PC-9 (cell line): Measurements from ENCODE around the gene TXNRD1. TPM values are rescaled to one million over a fixed set of nuclear protein-coding genes. Genes with fewer than 3 reads are reported as not detected.

Experiments used
- BruUV-seq: library from RNA; stranded (reverse); fragments of 400-500 nt; replicated peaks from 2 replicates; lab custom pipeline; 2021; lab: Mats Ljungman, UMichigan
- CTCF ChIA-PET: fragments of 300-600 bp; sonication (Branson Sonifier 250); formaldehyde crosslinking; loops from one replicate; lab custom pipeline; 2022; ENCODE audit warnings: antibody characterized with exemption; lab: Charles Lee
- POLR2A ChIA-PET: fragments of 300-600 bp; sonication (Branson Sonifier 250); formaldehyde crosslinking; loops from one replicate; lab custom pipeline; 2022; ENCODE audit warnings: antibody characterized with exemption; ENCODE audit not compliant: unreplicated experiment; lab: Charles Lee
- DNase-seq, 2 experiments: peaks; one replicate each; pipeline versions ENCODE4 v3.0.0 to v3.0.0-alpha.2; 2015 to 2022; ENCODE audit warnings: mixed read lengths in 1 of 2
- H2AFZ ChIP-seq: fragments of 200-600 bp; sonication (generic); 2 replicates; pipeline ENCODE4 v1.8.1; 2017; ENCODE audit warnings: antibody characterized with exemption
- H3F3A ChIP-seq: fragments of 200-600 bp; sonication (generic); 2 replicates; pipeline ENCODE4 v1.8.1; 2017; ENCODE audit warnings: antibody characterized with exemption, mild to moderate bottlenecking, low read depth; ENCODE audit not compliant: insufficient read depth
- H3K27ac ChIP-seq: fragments of 200-600 bp; sonication (generic); 2 replicates; pipeline ENCODE4 v1.6.1; 2016; ENCODE audit warnings: mixed run types
- H3K27me3 ChIP-seq: fragments of 200-600 bp; sonication (generic); 2 replicates; pipeline ENCODE4 v1.6.1; 2016; ENCODE audit warnings: low read depth, mixed run types; ENCODE audit not compliant: insufficient read depth
- H3K36me3 ChIP-seq: fragments of 200-600 bp; sonication (generic); 2 replicates; pipeline ENCODE4 v1.6.1; 2016; ENCODE audit warnings: low read depth, mixed run types
- H3K4me1 ChIP-seq: fragments of 200-600 bp; sonication (generic); replicated peaks from 2 replicates; pipeline ENCODE4 v1.6.1; 2016; ENCODE audit warnings: mixed run types; ENCODE audit not compliant: insufficient read depth
- H3K4me2 ChIP-seq: fragments of 200-600 bp; sonication (generic); 2 replicates; pipeline ENCODE4 v1.6.1; 2017; ENCODE audit warnings: mixed run types
- H3K4me3 ChIP-seq: fragments of 200-600 bp; sonication (generic); 2 replicates; pipeline ENCODE4 v1.6.1; 2016; ENCODE audit warnings: mixed run types
- H3K79me2 ChIP-seq: fragments of 200-600 bp; sonication (generic); 2 replicates; pipeline ENCODE4 v1.6.1; 2017; ENCODE audit warnings: low read depth, mixed run types
- H3K9me2 ChIP-seq: fragments of 200-600 bp; sonication (generic); 2 replicates; pipeline ENCODE4 v1.8.1; 2017; ENCODE audit warnings: mild to moderate bottlenecking; ENCODE audit not compliant: insufficient read depth
- H3K9me3 ChIP-seq: fragments of 200-600 bp; sonication (generic); 2 replicates; pipeline ENCODE4 v1.8.1; 2016; ENCODE audit warnings: low read depth; ENCODE audit not compliant: insufficient read depth
- H4K20me1 ChIP-seq: fragments of 200-600 bp; sonication (generic); 2 replicates; pipeline ENCODE4 v1.8.1; 2017; ENCODE audit not compliant: insufficient read depth
- EZH2 ChIP-seq: fragments of 200-600 bp; sonication (generic); IDR thresholded peaks from 2 replicates; pipeline ENCODE4 v1.8.0; 2017; ENCODE audit warnings: antibody characterized with exemption, low read depth
- intact Hi-C: fragments of 100-400 bp; cut with micrococcal nuclease; formaldehyde crosslinking; loops from one replicate; pipeline ENCODE4 v1.10.0; 2022; ENCODE audit not compliant: unreplicated experiment
- total RNA-seq: library from RNA; stranded (reverse); gene quantifications from 2 replicates; pipeline ENCODE4 v1.2.3, GENCODE V29; 2021
- TF ChIP-seq, protein P1 (sequence below): fragments of 200-600 bp; sonication (generic); conservative IDR thresholded peaks from 2 replicates; pipeline ENCODE4 v1.6.1; 2017; ENCODE audit warnings: mixed run types, antibody characterized with exemption, mild to moderate bottlenecking, moderate library complexity

The TXNRD1 gene
- total RNA-seq, 1 experiment from 2014 or later = 1,250 TPM

DNA sequence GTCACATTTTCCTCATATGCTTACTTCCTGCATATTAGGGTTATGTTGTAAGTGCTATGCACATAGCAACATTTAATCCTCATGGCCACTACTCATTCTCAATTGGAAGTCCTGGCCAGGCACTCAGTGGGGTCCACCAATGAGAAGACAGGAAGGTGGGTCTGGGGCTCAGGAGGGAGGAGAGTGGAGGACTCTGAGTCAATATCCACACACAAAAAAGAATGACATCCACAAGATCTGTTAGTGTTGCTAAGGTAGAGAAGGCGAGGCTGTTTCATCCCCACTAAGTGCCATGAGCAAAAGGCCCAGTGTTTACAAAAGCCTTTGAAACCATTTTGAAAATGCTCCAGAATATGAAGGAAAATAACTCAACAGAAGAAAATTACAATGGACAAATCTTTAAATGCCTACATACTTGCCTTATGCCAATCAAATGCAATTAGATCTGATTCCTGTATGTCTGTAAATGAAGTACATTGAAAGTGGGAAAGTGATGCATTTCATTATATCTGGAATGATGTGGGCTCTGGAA, 141.9 kb downstream of the TXNRD1 start:
- Histone ChIP-seq H3F3A (peaks cover 83% of the 10 kb centered on the region), H3K9me3 (no peaks in the 10 kb centered on the region; the same call in 1 of the 2 replicates), H3K27ac (peak overlapping the region; percentile 54), H3K36me3 (peaks cover 8% of the 10 kb centered on the region; the same call in 1 of the 2 replicates), H3K27me3 (no peaks in the 10 kb centered on the region), H3K4me1 (peaks cover 11% of the 10 kb centered on the region; the same call in 1 of the 2 replicates), H2AFZ (no peak overlapping the region), H4K20me1 (peaks cover 32% of the 10 kb centered on the region), H3K9me2 (no peaks in the 10 kb centered on the region), H3K79me2 (no peaks in the 10 kb centered on the region), H3K4me2 (no peak overlapping the region), H3K4me3 (no peak overlapping the region)
- intact Hi-C loops = loop anchor here (5.0 to 10.0 kb wide), 3 partner anchors 143 to 597 kb away; partner anchors contain the start of genes SLC41A2 and TXNRD1
- peak in 1 of 2 experiments; percentile 71 for DNase-seq
- BruUV-seq = no TSS peak
- POLR2A ChIA-PET = no interaction called here
- no peak for TF ChIP-seq EZH2
- TF ChIP-seq, protein P1, sequence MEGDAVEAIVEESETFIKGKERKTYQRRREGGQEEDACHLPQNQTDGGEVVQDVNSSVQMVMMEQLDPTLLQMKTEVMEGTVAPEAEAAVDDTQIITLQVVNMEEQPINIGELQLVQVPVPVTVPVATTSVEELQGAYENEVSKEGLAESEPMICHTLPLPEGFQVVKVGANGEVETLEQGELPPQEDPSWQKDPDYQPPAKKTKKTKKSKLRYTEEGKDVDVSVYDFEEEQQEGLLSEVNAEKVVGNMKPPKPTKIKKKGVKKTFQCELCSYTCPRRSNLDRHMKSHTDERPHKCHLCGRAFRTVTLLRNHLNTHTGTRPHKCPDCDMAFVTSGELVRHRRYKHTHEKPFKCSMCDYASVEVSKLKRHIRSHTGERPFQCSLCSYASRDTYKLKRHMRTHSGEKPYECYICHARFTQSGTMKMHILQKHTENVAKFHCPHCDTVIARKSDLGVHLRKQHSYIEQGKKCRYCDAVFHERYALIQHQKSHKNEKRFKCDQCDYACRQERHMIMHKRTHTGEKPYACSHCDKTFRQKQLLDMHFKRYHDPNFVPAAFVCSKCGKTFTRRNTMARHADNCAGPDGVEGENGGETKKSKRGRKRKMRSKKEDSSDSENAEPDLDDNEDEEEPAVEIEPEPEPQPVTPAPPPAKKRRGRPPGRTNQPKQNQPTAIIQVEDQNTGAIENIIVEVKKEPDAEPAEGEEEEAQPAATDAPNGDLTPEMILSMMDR = no peak
- CTCF ChIA-PET = no interaction called here

DNA sequence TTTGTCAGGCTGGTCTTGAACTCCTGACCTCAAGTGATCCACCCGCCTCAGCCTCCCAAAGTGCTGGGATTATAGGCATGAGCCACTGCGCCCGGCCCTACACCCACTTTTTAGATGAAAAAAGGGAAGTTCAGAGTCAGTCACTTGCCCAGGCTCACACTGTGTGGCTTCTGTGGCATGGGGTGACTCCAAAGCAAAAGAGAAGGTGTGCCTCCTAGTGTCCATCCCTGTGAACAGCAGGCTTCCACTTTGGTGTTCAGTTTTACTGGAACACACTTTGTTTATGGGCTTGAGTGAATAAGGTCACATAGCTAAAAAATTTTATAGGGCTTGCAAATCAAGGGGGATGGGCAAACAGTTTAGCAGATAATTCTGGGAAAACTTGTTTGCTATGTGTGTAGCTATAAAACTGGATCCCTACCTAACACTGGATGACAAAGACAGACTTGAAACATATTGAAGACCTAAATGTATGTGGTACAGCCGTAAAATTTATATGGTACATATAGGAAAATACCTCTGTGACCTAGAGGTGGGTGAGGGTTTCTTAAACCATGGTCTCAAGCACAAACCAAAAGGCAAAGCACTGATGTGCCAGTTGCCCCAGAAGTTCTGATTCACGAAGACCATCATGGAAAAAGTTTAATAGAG, 142.9 kb downstream of the TXNRD1 start:
- H3K27ac ChIP-seq = no peak overlapping the region
- CTCF ChIA-PET = no interaction called here
- peaks cover 73% of the 10 kb centered on the region for H3F3A ChIP-seq
- no TSS peak for BruUV-seq
- no peaks in the 10 kb centered on the region; the same call in 1 of the 2 replicates for H3K9me3 ChIP-seq
- H4K20me1 ChIP-seq = peaks cover 22% of the 10 kb centered on the region
- no peak overlapping the region for H3K4me3 ChIP-seq
- no peaks in the 10 kb centered on the region for H3K36me3 ChIP-seq
- H3K27me3 ChIP-seq = no peaks in the 10 kb centered on the region
- H3K4me1 ChIP-seq = 0 out of 2 replicates have a peak, but pooled peaks cover 11% of the 10 kb centered on the region
- H3K4me2 ChIP-seq = no peak overlapping the region
- POLR2A ChIA-PET = no interaction called here
- no peaks in the 10 kb centered on the region for H3K9me2 ChIP-seq
- TF ChIP-seq, protein P1 = peak; percentile 82
- TF ChIP-seq EZH2 = no peak
- intact Hi-C loops = loop anchor here (5.0 to 10.0 kb wide), 3 partner anchors 144 to 596 kb away; partner anchors contain the start of genes SLC41A2 and TXNRD1
- H3K79me2 ChIP-seq = no peaks in the 10 kb centered on the region
- H2AFZ ChIP-seq = no peak overlapping the region
- peak; percentile 64 to 68 for DNase-seq

DNA sequence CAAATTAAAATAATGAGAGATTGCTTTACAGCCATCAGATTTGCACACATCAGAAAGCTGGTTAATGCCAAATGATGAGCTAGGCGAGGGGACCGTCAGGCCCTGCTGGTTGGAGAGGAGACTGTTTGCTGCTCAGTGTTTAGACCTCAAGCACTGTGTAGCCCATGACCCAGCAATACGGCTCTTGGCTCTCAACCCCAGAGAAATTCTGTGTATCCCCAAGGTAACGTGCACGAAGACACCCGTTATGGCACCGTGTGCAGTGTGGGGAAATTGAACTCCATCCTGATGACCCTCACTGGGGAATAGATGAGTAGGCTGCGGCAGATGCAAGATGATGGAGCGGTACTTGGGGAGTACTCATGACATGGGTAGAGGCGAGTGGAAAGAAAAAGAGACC, 143.6 kb downstream of the TXNRD1 start:
- peaks cover 16% of the 10 kb centered on the region for H4K20me1 ChIP-seq
- 0 out of 2 replicates have a peak, but pooled peaks cover 11% of the 10 kb centered on the region for H3K4me1 ChIP-seq
- H3K27ac ChIP-seq = no peak overlapping the region
- no TSS peak for BruUV-seq
- no peak overlapping the region for H3K4me2 ChIP-seq
- TF ChIP-seq, protein P1 = no peak
- no peak for TF ChIP-seq EZH2
- H3F3A ChIP-seq = peaks cover 66% of the 10 kb centered on the region
- no peaks in the 10 kb centered on the region; the same call in 1 of the 2 replicates for H3K9me3 ChIP-seq
- H2AFZ ChIP-seq = no peak overlapping the region
- ChIA-PET POLR2A (interaction anchor here (0.6 kb wide), 1 partner anchor 139 kb away, joined by 9 read pairs; no protein-coding TSS in a partner anchor), CTCF (no interaction called here)
- no peak overlapping the region for H3K4me3 ChIP-seq
- DNase-seq = no peak
- no peaks in the 10 kb centered on the region for H3K79me2 ChIP-seq
- no peaks in the 10 kb centered on the region for H3K36me3 ChIP-seq
- intact Hi-C loops = loop anchor here (5.0 to 10.0 kb wide), 3 partner anchors 144 to 596 kb away; partner anchors contain the start of genes SLC41A2 and TXNRD1
- no peaks in the 10 kb centered on the region for H3K9me2 ChIP-seq
- H3K27me3 ChIP-seq = no peaks in the 10 kb centered on the region
